Liver (tissue), 9 donors: ENCODE results near the gene KRTAP17-1. TPM values are rescaled to one million over a fixed set of nuclear protein-coding genes. Genes with fewer than 3 reads are reported as not detected.

ENCODE experiments used
- DNase-seq: peaks from one replicate; pipeline ENCODE4 v3.0.0-alpha.2; 2017; ENCODE audit warnings: low spot score
- H3K27ac ChIP-seq, 2 donors: one replicate each; pipeline ENCODE4 v1.7.0; 2013; ENCODE audit warnings: inconsistent platforms in 2 of 2, low read length in 2 of 2, control low read depth in 1 of 2, low read depth in 1 of 2, mild to moderate bottlenecking in 1 of 2
- H3K27me3 ChIP-seq, 4 donors: one replicate each; pipeline versions ENCODE4 v1.6.1 to v1.7.0; 2013; ENCODE audit warnings: low read length in 3 of 4, inconsistent platforms in 1 of 4, mild to moderate bottlenecking in 1 of 4, moderate library complexity in 1 of 4; ENCODE audit not compliant: control insufficient read depth in 4 of 4, insufficient read depth in 4 of 4
- H3K36me3 ChIP-seq, 4 donors: one replicate each; pipeline versions ENCODE4 v1.6.1 to v1.7.0; 2013; ENCODE audit warnings: low read length in 3 of 4, mild to moderate bottlenecking in 3 of 4, low read depth in 1 of 4, moderate library complexity in 1 of 4; ENCODE audit not compliant: control insufficient read depth in 4 of 4, insufficient read depth in 3 of 4
- H3K4me1 ChIP-seq, 4 donors: one replicate each; pipeline versions ENCODE4 v1.6.1 to v1.7.0; 2013; ENCODE audit warnings: low read length in 3 of 4, mild to moderate bottlenecking in 3 of 4, moderate library complexity in 1 of 4; ENCODE audit not compliant: control insufficient read depth in 4 of 4, insufficient read depth in 4 of 4
- H3K4me3 ChIP-seq, 3 donors: one replicate each; pipeline versions ENCODE4 v1.6.1 to v1.7.0; 2013; ENCODE audit warnings: low read length in 3 of 3, control low read depth in 1 of 3, low read depth in 1 of 3, mild to moderate bottlenecking in 1 of 3
- H3K9ac ChIP-seq, 2 donors: one replicate each; pipeline ENCODE4 v1.7.0; 2013; ENCODE audit warnings: low read length in 2 of 2, mild to moderate bottlenecking in 2 of 2, moderate library complexity in 2 of 2, control low read depth in 1 of 2, low read depth in 1 of 2
- H3K9me3 ChIP-seq, 4 donors: one replicate each; pipeline versions ENCODE4 v1.6.1 to v1.7.0; 2013; ENCODE audit warnings: low read length in 3 of 4; ENCODE audit not compliant: control insufficient read depth in 4 of 4
- EGR1 ChIP-seq, 2 donors: IDR thresholded peaks; 2 replicates each; pipeline ENCODE4 v1.6.1; 2016 to 2018; ENCODE audit warnings: antibody characterized with exemption in 2 of 2, low read depth in 2 of 2
- FOXA1 ChIP-seq: IDR thresholded peaks from 2 replicates; pipeline ENCODE4 v1.6.1; 2016; ENCODE audit warnings: antibody characterized with exemption
- FOXA2 ChIP-seq: IDR thresholded peaks from 2 replicates; pipeline ENCODE4 v1.6.1; 2016; ENCODE audit warnings: antibody characterized with exemption
- HNF4A ChIP-seq, 2 donors: conservative IDR thresholded peaks; 2 replicates each; pipeline ENCODE4 v1.6.1; 2016; ENCODE audit warnings: antibody characterized with exemption in 2 of 2, mild to moderate bottlenecking in 2 of 2
- HNF4G ChIP-seq: IDR thresholded peaks from 2 replicates; pipeline ENCODE4 v1.6.1; 2016; ENCODE audit warnings: antibody characterized with exemption
- JUND ChIP-seq, 2 donors: IDR thresholded peaks; 2 replicates each; pipeline ENCODE4 v1.6.1; 2016; ENCODE audit warnings: antibody characterized with exemption in 2 of 2
- NR2F2 ChIP-seq: IDR thresholded peaks from 2 replicates; pipeline ENCODE4 v1.6.1; 2016; ENCODE audit warnings: antibody characterized with exemption
- RAD21 ChIP-seq, 2 donors: IDR thresholded peaks; 2 replicates each; pipeline ENCODE4 v1.6.1; 2016; ENCODE audit warnings: antibody characterized with exemption in 2 of 2, mild to moderate bottlenecking in 2 of 2
- RXRA ChIP-seq, 2 donors: IDR thresholded peaks; 2 replicates each; pipeline ENCODE4 v1.6.1; 2017 to 2018; ENCODE audit warnings: antibody characterized with exemption in 2 of 2, mild to moderate bottlenecking in 1 of 2
- SP1 ChIP-seq: IDR thresholded peaks from 2 replicates; pipeline ENCODE4 v1.6.1; 2018; ENCODE audit warnings: antibody characterized with exemption, mild to moderate bottlenecking
- TAF1 ChIP-seq: conservative IDR thresholded peaks from 2 replicates; pipeline ENCODE4 v1.6.1; 2016; ENCODE audit warnings: antibody characterized with exemption, mild to moderate bottlenecking
- YY1 ChIP-seq: IDR thresholded peaks from 2 replicates; pipeline ENCODE4 v1.6.1; 2016; ENCODE audit warnings: antibody characterized with exemption, mild to moderate bottlenecking
- WGBS: extraction: QIAGEN DNeasy Blood & Tissue Kit; methylation state at CpG from one replicate; pipeline ENCODE4 v1.1.7; 2013; 5-methylcytosine and 5-hydroxymethylcytosine counted together
- polyA plus RNA-seq, 2 donors: library from polyadenylated mRNA; stranded (reverse) in 1 of 2; unstranded in 1 of 2; fragments of 200-250 nt in 1 of 2; fragments of >200 nt in 1 of 2; fragmentation: Nextera tagmentation in 1 of 2; extraction: Ambion mirVana in 1 of 2; gene quantifications; one replicate each; pipeline versions ENCODE4 v1.2.1 to v1.2.3, GENCODE V29; 2013 to 2015
- total RNA-seq, 2 donors: library from RNA; depleted of rRNA; stranded (reverse); fragments of >200 nt; gene quantifications; one replicate each; pipeline ENCODE4 v1.2.3, GENCODE V29; 2014
- TF ChIP-seq, protein P1 (sequence below): IDR thresholded peaks from 2 replicates; pipeline ENCODE4 v1.6.1; 2016; ENCODE audit warnings: antibody characterized with exemption, mild to moderate bottlenecking
- TF ChIP-seq, protein P2 (sequence below): IDR thresholded peaks from 2 replicates; pipeline ENCODE4 v1.6.1; 2016; ENCODE audit warnings: antibody characterized with exemption
- TF ChIP-seq, protein P3 (sequence below): IDR thresholded peaks from 2 replicates; pipeline ENCODE4 v1.6.1; 2016; ENCODE audit warnings: antibody characterized with exemption
- TF ChIP-seq, protein P4 (sequence below): fragments of 150-350 bp; IDR thresholded peaks from 2 replicates; pipeline ENCODE4 v1.5.1; 2017; ENCODE audit warnings: improper control_type of control experiment, low read depth, low read length; ENCODE audit not compliant: missing input control
- TF ChIP-seq, protein P5 (sequence below): IDR thresholded peaks from 2 replicates; pipeline ENCODE4 v1.6.1; 2016; ENCODE audit warnings: antibody characterized with exemption
- donor health status: healthy.
- donor health status: healthy.
- donor health status: healthy.
- donor health status: healthy.
- donor health status: healthy.

KRTAP17-1 gene
- total and polyA plus RNA-seq, 4 donors = not detected

DNA sequence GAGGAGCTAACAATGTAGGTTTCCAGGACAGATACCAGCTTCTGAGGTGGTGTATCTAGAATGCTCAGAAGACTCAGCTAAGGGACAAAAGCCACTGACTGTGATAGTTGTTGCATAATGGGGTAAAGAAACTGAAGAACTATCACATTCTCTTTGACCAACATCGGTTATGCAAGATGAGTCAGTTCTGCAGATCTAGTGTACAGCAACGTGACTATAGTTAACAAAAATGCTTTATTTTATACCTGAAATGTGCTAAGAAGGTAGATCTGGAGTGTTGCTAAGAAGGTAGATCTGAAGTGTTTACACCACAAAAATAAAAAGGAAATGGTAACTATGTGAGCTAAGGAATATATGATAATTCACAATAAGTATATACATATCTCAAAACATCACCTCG, 47.8 kb downstream of the KRTAP17-1 start:
- H3K4me1 ChIP-seq = no peaks in the 10 kb centered on the region
- no CpG with 5 or more reads among the region's 3 CpGs for WGBS

DNA sequence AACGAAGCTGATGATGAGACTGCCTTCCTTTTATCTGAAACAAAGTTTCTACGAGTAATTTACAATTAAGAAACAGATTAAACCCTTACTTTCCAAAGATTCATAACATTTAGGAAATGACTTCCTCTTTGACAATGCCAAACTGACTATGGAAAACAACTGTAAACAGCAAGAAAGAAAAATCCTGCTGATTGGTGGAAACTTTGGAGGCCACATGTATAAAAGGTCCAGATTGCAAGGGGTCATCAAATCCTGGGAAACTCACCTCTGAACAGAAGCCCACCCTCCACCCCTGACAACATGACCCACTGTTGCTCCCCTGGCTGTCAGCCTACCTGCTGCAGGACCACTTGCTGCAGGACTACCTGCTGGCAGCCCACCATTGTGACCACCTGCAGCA, 50.4 kb downstream of the KRTAP17-1 start, which contains the start of gene KRTAP9-6:
TSS of gene KRTAP9-6 (plus strand) at position 301 of the 400 bp plus-strand sequence. CDS start at position 301, 0 bp downstream.
- TF ChIP-seq TAF1 (no peak), HNF4A (conservative IDR thresholded peaks at IDR 0.05) (no peak), RXRA (IDR thresholded peaks at IDR 0.05) (no peak), SP1 (no peak), JUND (IDR thresholded peaks at IDR 0.05) (no peak), HNF4G (no peak), FOXA1 (no peak), FOXA2 (no peak), RAD21 (IDR thresholded peaks at IDR 0.05) (no peak), EGR1 (IDR thresholded peaks at IDR 0.05; ENCODE audit: low read depth in 2 of 2) (no peak), YY1 (no peak)
- TF ChIP-seq, protein P1, sequence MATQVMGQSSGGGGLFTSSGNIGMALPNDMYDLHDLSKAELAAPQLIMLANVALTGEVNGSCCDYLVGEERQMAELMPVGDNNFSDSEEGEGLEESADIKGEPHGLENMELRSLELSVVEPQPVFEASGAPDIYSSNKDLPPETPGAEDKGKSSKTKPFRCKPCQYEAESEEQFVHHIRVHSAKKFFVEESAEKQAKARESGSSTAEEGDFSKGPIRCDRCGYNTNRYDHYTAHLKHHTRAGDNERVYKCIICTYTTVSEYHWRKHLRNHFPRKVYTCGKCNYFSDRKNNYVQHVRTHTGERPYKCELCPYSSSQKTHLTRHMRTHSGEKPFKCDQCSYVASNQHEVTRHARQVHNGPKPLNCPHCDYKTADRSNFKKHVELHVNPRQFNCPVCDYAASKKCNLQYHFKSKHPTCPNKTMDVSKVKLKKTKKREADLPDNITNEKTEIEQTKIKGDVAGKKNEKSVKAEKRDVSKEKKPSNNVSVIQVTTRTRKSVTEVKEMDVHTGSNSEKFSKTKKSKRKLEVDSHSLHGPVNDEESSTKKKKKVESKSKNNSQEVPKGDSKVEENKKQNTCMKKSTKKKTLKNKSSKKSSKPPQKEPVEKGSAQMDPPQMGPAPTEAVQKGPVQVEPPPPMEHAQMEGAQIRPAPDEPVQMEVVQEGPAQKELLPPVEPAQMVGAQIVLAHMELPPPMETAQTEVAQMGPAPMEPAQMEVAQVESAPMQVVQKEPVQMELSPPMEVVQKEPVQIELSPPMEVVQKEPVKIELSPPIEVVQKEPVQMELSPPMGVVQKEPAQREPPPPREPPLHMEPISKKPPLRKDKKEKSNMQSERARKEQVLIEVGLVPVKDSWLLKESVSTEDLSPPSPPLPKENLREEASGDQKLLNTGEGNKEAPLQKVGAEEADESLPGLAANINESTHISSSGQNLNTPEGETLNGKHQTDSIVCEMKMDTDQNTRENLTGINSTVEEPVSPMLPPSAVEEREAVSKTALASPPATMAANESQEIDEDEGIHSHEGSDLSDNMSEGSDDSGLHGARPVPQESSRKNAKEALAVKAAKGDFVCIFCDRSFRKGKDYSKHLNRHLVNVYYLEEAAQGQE = no peak
- TF ChIP-seq, protein P2, sequence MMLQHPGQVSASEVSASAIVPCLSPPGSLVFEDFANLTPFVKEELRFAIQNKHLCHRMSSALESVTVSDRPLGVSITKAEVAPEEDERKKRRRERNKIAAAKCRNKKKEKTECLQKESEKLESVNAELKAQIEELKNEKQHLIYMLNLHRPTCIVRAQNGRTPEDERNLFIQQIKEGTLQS = no peak
- TF ChIP-seq, protein P3, sequence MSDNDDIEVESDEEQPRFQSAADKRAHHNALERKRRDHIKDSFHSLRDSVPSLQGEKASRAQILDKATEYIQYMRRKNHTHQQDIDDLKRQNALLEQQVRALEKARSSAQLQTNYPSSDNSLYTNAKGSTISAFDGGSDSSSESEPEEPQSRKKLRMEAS = no peak
- TF ChIP-seq, protein P4, sequence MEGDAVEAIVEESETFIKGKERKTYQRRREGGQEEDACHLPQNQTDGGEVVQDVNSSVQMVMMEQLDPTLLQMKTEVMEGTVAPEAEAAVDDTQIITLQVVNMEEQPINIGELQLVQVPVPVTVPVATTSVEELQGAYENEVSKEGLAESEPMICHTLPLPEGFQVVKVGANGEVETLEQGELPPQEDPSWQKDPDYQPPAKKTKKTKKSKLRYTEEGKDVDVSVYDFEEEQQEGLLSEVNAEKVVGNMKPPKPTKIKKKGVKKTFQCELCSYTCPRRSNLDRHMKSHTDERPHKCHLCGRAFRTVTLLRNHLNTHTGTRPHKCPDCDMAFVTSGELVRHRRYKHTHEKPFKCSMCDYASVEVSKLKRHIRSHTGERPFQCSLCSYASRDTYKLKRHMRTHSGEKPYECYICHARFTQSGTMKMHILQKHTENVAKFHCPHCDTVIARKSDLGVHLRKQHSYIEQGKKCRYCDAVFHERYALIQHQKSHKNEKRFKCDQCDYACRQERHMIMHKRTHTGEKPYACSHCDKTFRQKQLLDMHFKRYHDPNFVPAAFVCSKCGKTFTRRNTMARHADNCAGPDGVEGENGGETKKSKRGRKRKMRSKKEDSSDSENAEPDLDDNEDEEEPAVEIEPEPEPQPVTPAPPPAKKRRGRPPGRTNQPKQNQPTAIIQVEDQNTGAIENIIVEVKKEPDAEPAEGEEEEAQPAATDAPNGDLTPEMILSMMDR = no peak
- Histone ChIP-seq H3K36me3 (no peaks in the 10 kb centered on the region), H3K4me3 (no peak within 1 kb of the TSS), H3K9ac (no peak within 1 kb of the TSS), H3K4me1 (no peaks in the 10 kb centered on the region), H3K9me3 (no peaks in the 10 kb centered on the region), H3K27ac (no peak within 1 kb of the TSS), H3K27me3 (peaks cover 0 to 8% (median 0%) of the 10 kb centered on the region in 4 donors)
- WGBS = 38% methylated on average over 2 of the region's 2 CpGs
- no peak for DNase-seq

More for the DNA sequence above, 47.8 kb downstream of the KRTAP17-1 start:
- Histone ChIP-seq H3K4me3 (no peak overlapping the region), H3K9ac (no peak overlapping the region), H3K36me3 (no peaks in the 10 kb centered on the region), H3K27me3 (peaks cover 0 to 8% (median 0%) of the 10 kb centered on the region in 4 donors), H3K9me3 (no peaks in the 10 kb centered on the region), H3K27ac (no peak overlapping the region)
- DNase-seq = no peak
- no peak for TF ChIP-seq HNF4G
- TF ChIP-seq JUND (IDR thresholded peaks at IDR 0.05) = no peak
- TF ChIP-seq, protein P5, sequence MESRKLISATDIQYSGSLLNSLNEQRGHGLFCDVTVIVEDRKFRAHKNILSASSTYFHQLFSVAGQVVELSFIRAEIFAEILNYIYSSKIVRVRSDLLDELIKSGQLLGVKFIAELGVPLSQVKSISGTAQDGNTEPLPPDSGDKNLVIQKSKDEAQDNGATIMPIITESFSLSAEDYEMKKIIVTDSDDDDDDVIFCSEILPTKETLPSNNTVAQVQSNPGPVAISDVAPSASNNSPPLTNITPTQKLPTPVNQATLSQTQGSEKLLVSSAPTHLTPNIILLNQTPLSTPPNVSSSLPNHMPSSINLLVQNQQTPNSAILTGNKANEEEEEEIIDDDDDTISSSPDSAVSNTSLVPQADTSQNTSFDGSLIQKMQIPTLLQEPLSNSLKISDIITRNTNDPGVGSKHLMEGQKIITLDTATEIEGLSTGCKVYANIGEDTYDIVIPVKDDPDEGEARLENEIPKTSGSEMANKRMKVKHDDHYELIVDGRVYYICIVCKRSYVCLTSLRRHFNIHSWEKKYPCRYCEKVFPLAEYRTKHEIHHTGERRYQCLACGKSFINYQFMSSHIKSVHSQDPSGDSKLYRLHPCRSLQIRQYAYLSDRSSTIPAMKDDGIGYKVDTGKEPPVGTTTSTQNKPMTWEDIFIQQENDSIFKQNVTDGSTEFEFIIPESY = no peak
- TF ChIP-seq, protein P1 = no peak
- TF ChIP-seq TAF1 = no peak
- no peak for TF ChIP-seq FOXA1
- no peak for TF ChIP-seq NR2F2
- TF ChIP-seq, protein P2 = no peak
